DMS 273 (cell line): ENCODE data around the gene KLHL34.

Experiments used
- DNase-seq: peaks from one replicate; lab custom pipeline; 2025; ENCODE audit not compliant: unreplicated experiment; lab: John Stamatoyannopoulos, UW

Gene KLHL34

GRCh38 chrX:21656587-21657317 lies 1.4 kb downstream of the KLHL34 start:
- no peak for DNase-seq

GRCh38 chrX:21655901-21656586 lies 2.1 kb downstream of the KLHL34 start:
- no peak for DNase-seq

- DNase-seq: no peak
Observed at GRCh38 chrX:21645886-21646285, 12.2 kb downstream of the KLHL34 start.

GRCh38 chrX:21645431-21645830 lies 12.7 kb downstream of the KLHL34 start:
- DNase-seq: no peak

GRCh38 chrX:21639775-21640174 lies 18.4 kb downstream of the KLHL34 start:
- DNase-seq: no peak

- no peak for DNase-seq
Observed at GRCh38 chrX:21638311-21638710, 19.8 kb downstream of the KLHL34 start.

GRCh38 chrX:21632027-21632426 lies 26.1 kb downstream of the KLHL34 start:
- no peak for DNase-seq

GRCh38 chrX:21623778-21624501 lies 34.2 kb downstream of the KLHL34 start:
- no peak for DNase-seq

GRCh38 chrX:21620234-21620633 lies 37.9 kb downstream of the KLHL34 start:
- DNase-seq: no peak

- no peak for DNase-seq
Observed at GRCh38 chrX:21616386-21616785, 41.7 kb downstream of the KLHL34 start.

- DNase-seq: no peak
Observed at GRCh38 chrX:21612154-21612553, 46.0 kb downstream of the KLHL34 start.

- DNase-seq: no peak
Observed at GRCh38 chrX:21610168-21610567, 48.0 kb downstream of the KLHL34 start.

GRCh38 chrX:21606002-21606401 lies 52.1 kb downstream of the KLHL34 start:
- no peak for DNase-seq
